GM20000 (cell line): Measurements from ENCODE around the gene FRMD4A.

Experiments
- DNase-seq: peaks from one replicate; pipeline ENCODE4 v3.0.0; 2012; ENCODE audit warnings: low spot score
- TF ChIP-seq, protein P1 (sequence below): IDR thresholded peaks from 2 replicates; pipeline ENCODE4 v1.5.1; 2012; ENCODE audit warnings: mild to moderate bottlenecking, control low read depth; ENCODE audit errors: extremely low read depth, missing control alignments

Gene FRMD4A

DNA sequence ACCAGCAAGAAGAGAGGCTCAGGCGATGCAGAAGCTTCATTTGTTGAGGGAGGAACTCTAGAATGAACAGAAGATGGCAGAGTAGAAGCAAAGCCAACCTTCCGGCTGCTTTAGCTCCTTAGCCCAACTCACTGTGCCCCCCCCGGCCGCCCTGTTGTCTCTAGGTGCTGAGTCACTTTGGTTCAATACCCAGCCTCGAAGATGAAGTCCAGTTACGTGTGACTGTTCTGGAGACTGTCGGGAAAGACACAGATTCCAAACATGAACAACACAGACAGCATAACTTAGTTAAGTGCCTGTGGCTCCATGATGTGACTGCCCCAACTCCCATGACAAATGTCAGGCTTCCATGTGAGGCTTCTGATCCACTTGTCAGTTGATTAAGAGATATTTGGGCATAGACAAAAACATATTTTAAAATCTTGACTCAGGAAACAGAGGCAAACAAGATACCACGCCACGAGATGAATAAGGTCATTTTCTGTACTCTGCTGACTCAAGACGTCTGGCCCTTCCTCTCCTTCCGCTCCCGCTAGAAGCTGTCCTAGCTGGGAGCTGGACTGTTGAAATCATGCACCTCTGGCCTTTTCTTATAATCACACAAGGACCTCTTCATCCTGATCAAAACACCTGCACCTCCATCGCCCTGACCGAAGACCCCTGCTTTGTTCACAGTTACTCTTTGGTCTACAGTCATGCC is 199.3 kb downstream of the FRMD4A start:
- DNase-seq: no peak

DNA sequence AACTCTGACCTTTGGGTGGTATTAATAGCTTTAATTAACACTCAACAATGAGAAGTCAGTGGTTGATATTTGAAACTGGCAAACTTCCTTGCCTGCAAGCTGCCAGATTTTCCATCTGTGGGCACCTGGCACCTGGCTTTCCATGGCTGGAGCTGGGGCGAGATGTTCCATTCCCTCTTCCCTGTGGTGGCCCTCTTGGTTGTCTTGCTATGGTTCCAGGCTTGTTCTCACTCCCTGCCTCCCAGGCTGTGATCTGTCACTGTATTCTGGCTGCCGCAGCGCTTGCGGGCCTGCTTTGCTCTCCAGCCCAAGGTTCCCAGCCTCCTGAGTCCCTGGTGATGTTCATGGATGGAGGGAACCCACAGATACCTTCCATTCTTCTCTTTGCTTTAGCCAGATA is 201.0 kb downstream of the FRMD4A start:
- no peak for DNase-seq
- TF ChIP-seq, protein P1, sequence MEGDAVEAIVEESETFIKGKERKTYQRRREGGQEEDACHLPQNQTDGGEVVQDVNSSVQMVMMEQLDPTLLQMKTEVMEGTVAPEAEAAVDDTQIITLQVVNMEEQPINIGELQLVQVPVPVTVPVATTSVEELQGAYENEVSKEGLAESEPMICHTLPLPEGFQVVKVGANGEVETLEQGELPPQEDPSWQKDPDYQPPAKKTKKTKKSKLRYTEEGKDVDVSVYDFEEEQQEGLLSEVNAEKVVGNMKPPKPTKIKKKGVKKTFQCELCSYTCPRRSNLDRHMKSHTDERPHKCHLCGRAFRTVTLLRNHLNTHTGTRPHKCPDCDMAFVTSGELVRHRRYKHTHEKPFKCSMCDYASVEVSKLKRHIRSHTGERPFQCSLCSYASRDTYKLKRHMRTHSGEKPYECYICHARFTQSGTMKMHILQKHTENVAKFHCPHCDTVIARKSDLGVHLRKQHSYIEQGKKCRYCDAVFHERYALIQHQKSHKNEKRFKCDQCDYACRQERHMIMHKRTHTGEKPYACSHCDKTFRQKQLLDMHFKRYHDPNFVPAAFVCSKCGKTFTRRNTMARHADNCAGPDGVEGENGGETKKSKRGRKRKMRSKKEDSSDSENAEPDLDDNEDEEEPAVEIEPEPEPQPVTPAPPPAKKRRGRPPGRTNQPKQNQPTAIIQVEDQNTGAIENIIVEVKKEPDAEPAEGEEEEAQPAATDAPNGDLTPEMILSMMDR: no peak

More for the DNA sequence above, 199.3 kb downstream of the FRMD4A start:
- TF ChIP-seq, protein P1: no peak

DNA sequence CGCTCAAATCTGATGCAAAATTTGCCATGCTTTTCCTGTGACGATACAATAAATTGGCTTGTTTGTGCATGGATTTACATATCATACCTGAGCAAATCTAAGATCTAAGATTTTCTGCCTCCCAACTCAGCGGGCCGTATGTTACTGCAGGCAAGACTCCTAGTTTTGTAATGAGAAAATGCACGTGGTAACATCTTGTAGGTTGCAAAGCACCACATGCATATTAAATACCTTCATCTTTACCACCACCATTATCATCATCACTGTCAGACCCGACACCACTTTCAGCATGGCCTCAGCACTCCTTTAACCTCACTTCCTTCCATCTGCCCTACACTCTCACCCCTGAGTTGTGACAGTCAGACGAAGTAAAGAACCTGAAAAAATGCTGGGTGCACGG is 202.2 kb downstream of the FRMD4A start:
- DNase-seq: no peak
- TF ChIP-seq, protein P1: no peak

DNA sequence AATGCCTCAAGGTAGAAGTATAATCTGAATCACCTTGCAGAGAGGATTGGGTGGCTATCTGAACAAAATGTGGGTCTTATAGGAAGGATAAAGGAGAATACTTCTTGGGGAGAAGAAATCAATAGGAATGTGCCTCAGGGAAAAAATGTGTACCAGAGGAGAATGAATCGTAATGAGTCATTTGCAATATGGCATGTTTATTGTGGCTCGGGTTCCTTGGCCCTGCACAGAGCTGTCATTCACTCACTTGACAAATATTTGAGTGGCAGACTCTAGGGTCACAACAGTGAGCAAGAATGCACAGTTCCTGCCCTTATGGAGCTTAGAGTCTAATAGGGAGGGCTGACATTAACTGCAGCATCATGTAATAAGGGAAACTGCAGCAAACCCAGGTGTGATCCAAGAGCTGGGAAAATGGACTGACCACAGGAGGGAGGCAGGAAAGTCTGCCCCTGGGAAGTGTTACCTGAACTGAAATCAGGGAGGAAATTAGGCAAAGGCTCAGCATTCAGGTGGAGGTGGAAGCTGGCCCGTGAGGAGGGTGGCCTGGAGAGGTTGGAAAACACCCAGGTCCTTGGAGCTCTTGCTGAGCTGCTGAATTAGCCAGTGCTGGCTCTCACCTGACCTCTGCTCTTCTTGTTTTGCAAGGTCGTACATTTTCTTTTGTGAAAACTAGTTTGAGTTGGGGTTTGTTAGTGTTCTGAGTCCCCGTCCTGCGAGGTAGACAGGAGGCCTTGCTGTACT is 203.9 kb downstream of the FRMD4A start:
- TF ChIP-seq, protein P1: no peak
- DNase-seq: no peak

DNA sequence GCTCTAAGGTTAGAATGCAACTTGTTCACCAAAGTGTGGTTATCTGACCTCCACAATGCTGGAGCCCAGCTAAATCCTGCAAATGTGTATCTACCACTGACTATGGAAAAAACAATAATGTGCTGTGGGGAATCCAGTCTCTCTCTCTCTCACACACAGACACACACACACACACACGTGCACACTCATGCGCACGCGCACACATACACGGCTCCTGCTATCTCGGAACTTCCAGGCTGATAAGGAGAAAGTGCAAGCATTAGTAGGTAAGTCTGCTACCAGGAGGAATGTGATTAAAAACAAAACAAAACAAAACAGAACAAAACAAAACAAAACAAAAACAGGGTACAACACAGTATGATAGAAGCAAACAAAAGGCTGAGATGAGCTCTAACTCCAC is 205.2 kb downstream of the FRMD4A start:
- TF ChIP-seq, protein P1: no peak
- no peak for DNase-seq

DNA sequence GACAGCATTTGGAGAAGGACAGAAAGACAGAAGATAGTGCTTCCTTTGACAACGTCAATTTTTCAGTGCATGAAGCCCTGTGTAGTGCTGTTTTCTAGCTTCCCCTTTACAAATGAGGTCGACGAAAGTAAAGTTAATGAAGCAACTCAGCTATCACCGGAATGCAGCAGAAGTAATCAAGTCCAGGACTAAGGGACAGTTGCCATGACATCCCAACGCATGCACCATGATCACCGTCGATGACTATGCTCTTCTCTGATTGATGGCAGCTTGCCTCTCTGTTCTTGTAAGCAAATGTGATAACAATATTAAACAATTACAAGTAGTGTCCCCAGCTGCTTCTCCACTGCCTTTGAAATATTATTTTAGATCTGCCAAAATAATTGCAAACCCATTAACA is 205.8 kb downstream of the FRMD4A start:
- no peak for DNase-seq
- TF ChIP-seq, protein P1: no peak

DNA sequence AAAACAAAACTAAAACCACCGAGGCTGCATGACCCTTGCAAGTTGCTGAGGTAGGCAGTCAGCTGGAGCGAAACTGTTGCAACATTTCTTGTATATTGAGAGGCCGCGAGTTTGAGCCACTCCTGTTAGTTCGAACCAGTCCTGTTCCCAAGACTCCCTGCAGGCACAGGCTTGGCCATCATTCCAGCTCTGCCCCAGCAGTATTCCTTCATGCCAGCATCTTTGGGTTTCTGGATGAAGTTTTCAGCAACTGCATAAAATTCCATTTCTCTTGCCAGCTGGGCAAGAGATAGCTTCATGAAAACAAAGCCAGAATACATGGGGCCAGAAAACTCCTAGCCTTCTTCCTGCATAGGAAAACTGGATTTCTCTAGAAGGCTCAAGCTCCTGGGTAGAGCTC is 207.6 kb downstream of the FRMD4A start:
- TF ChIP-seq, protein P1: no peak

More for the DNA sequence above, 207.6 kb downstream of the FRMD4A start:
- no peak for DNase-seq
